Suprapubic skin (tissue), 4 donors: ENCODE data around the gene JAKMIP1. TPM values are rescaled to one million over a fixed set of nuclear protein-coding genes. Genes with fewer than 3 reads are reported as not detected.

Experiments used
- DNase-seq, 2 donors: peaks; one replicate each; pipeline ENCODE4 v3.0.0-alpha.2; 2019; ENCODE audit warnings: low spot score in 2 of 2
- H3K27ac ChIP-seq: fragments of 200-600 bp; sonication (generic); one replicate; pipeline ENCODE4 v1.5.1; 2019
- H3K27me3 ChIP-seq: fragments of 200-600 bp; sonication (generic); one replicate; pipeline ENCODE4 v1.5.1; 2019
- H3K36me3 ChIP-seq: fragments of 200-600 bp; sonication (generic); one replicate; pipeline ENCODE4 v1.5.1; 2019
- H3K4me1 ChIP-seq: fragments of 200-600 bp; sonication (generic); one replicate; pipeline ENCODE4 v1.5.1; 2019
- H3K4me3 ChIP-seq: fragments of 200-600 bp; sonication (generic); one replicate; pipeline ENCODE4 v1.5.1; 2019; ENCODE audit warnings: mild to moderate bottlenecking
- H3K9me3 ChIP-seq: fragments of 200-600 bp; sonication (generic); one replicate; pipeline ENCODE4 v1.5.1; 2019
- CTCF ChIP-seq, 2 donors: fragments of 200-600 bp in 1 of 2; fragments of 450-650 bp in 1 of 2; sonication (generic) in 1 of 2; IDR thresholded peaks; one replicate each; pipeline ENCODE4 v1.5.1; 2016 to 2019; ENCODE audit warnings: antibody characterized with exemption in 2 of 2, mild to moderate bottlenecking in 1 of 2, moderate library complexity in 1 of 2
- EP300 ChIP-seq: sonication (generic); formaldehyde crosslinking; IDR thresholded peaks from one replicate; pipeline ENCODE4 v1.6.1; 2017; ENCODE audit warnings: antibody characterized with exemption
- POLR2A ChIP-seq, 2 donors: fragments of 450-650 bp; IDR thresholded peaks; one replicate each; pipeline ENCODE4 v1.6.1; 2017; ENCODE audit warnings: antibody characterized with exemption in 2 of 2, mild to moderate bottlenecking in 2 of 2, moderate library complexity in 2 of 2
- POLR2AphosphoS5 ChIP-seq, 3 donors: sonication (generic); formaldehyde crosslinking; IDR thresholded peaks; one replicate each; pipeline ENCODE4 v1.6.1; 2017; ENCODE audit warnings: antibody characterized with exemption in 3 of 3
- WGBS: methylation state at CpG from one replicate; pipeline ENCODE4 v1.1.5; 2018; 5-methylcytosine and 5-hydroxymethylcytosine counted together
- total RNA-seq, 4 donors: library from RNA; depleted of rRNA; stranded (reverse); fragments of >200 nt; gene quantifications; one replicate each; pipeline ENCODE4 v1.1.0, GENCODE V29; 2016

The JAKMIP1 gene
- total RNA-seq, 4 donors from 2014 or later: 0.24 TPM; not detected in 3

DNA sequence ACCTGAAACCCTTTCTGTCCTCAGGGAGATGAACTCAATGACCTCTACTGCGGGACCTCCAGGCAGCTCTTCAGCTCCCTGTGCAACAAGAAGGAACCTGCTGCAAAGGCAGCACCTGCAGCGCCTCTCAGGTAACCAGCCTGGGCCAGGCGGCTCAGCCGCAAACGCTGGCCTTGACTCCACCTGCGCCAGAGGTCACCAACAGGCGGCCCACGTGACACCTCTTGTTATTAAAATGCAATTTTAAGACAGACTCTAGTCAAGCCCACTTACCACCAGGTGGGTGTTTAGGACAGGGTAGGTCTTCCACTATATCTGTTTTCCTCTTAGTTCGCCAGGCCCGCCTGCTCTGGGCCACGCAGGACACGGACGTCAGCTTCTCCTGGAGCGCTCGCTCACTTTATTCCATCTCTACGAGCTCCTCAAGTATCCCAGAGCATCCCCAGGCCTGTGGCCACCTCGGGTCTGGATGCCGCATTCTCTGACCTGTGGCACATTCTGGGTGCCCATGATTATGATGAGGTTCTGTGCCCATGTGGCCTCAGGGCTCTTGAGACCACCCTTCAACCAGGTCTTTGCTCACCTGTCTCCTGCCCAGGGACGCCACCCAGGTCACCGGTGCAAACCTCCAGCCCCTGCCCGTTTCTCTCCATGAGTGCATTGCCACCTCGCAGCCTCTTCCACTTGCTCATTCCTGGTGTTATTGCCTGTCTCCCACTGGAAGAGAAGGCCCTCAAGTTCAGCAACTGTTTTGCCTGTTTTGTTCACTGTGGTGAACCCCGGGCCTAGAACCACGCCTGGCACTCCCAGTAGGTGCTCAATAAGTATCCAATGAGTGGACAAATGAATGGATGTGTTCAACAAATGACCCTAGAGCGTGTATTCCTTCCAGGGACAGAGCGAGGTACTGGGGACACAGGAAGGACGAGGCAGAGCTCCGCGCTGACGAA, 32.8 kb upstream of the JAKMIP1 start:
- Histone ChIP-seq H3K9me3 (no peaks in the 10 kb centered on the region), H3K4me1 (no peaks in the 10 kb centered on the region), H3K27me3 (peaks cover 23% of the 10 kb centered on the region), H3K27ac (no peak overlapping the region), H3K4me3 (no peak overlapping the region), H3K36me3 (no peaks in the 10 kb centered on the region)
- DNase-seq: peak; percentile 35 to 60
- no peak for TF ChIP-seq POLR2A (IDR thresholded peaks at IDR 0.05)
- TF ChIP-seq POLR2AphosphoS5 (IDR thresholded peaks at IDR 0.05): no peak
- TF ChIP-seq CTCF (IDR thresholded peaks at IDR 0.05): no peak
- TF ChIP-seq EP300: no peak
- 86% methylated on average over 25 of the region's 30 CpGs for WGBS

GRCh38 chr4:6231663-6232165, 31.4 kb upstream of the JAKMIP1 start:
- Histone ChIP-seq H3K4me1 (no peaks in the 10 kb centered on the region), H3K27ac (no peak overlapping the region), H3K36me3 (no peaks in the 10 kb centered on the region), H3K9me3 (no peaks in the 10 kb centered on the region), H3K4me3 (no peak overlapping the region), H3K27me3 (peaks cover 36% of the 10 kb centered on the region)
- no peak for TF ChIP-seq CTCF (IDR thresholded peaks at IDR 0.05)
- no peak for TF ChIP-seq POLR2AphosphoS5 (IDR thresholded peaks at IDR 0.05)
- no peak for TF ChIP-seq EP300
- no peak for TF ChIP-seq POLR2A (IDR thresholded peaks at IDR 0.05)
- DNase-seq: peak in 1 of 2 donors; percentile 38
- WGBS: 73% methylated on average over 7 of the region's 7 CpGs

- H3K4me1 ChIP-seq: no peaks in the 10 kb centered on the region
- no peaks in the 10 kb centered on the region for H3K9me3 ChIP-seq
- TF ChIP-seq CTCF (IDR thresholded peaks at IDR 0.05): no peak
- no peak for TF ChIP-seq EP300
- no peak for TF ChIP-seq POLR2A (IDR thresholded peaks at IDR 0.05)
- TF ChIP-seq POLR2AphosphoS5 (IDR thresholded peaks at IDR 0.05): no peak
- no peak overlapping the region for H3K27ac ChIP-seq
- no peak overlapping the region for H3K4me3 ChIP-seq
- WGBS: 88% methylated on average over 18 of the region's 21 CpGs
- DNase-seq: peak in 1 of 2 donors; percentile 59
- peaks cover 41% of the 10 kb centered on the region for H3K27me3 ChIP-seq
- H3K36me3 ChIP-seq: no peaks in the 10 kb centered on the region
Observed at GRCh38 chr4:6230827-6231662, 30.7 kb upstream of the JAKMIP1 start.

DNA sequence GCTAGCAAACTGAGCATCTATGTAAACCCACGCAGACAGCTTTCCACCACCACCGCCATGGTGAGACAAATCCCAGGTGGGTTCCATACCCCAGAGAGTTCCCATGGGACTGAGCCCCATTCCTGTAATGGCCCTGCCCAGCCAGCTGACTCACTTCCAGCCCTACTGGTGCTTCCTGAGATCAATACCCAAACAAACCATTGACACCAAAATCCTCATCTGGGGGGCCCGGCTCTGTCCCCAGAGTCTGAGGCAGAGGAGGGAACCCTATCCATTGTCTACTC, 30.1 kb upstream of the JAKMIP1 start:
- TF ChIP-seq POLR2AphosphoS5 (IDR thresholded peaks at IDR 0.05) (no peak), POLR2A (IDR thresholded peaks at IDR 0.05) (no peak), EP300 (no peak), CTCF (IDR thresholded peaks at IDR 0.05) (no peak)
- no peaks in the 10 kb centered on the region for H3K9me3 ChIP-seq
- 0% methylated on average over 1 of the region's 3 CpGs for WGBS
- H3K36me3 ChIP-seq: no peaks in the 10 kb centered on the region
- H3K4me3 ChIP-seq: no peak overlapping the region
- H3K27ac ChIP-seq: no peak overlapping the region
- peak in 1 of 2 donors; percentile 57 for DNase-seq
- H3K4me1 ChIP-seq: no peaks in the 10 kb centered on the region
- H3K27me3 ChIP-seq: peaks cover 46% of the 10 kb centered on the region
